ENCODE measurements around the gene ZFHX3.

The ZFHX3 gene

DNA sequence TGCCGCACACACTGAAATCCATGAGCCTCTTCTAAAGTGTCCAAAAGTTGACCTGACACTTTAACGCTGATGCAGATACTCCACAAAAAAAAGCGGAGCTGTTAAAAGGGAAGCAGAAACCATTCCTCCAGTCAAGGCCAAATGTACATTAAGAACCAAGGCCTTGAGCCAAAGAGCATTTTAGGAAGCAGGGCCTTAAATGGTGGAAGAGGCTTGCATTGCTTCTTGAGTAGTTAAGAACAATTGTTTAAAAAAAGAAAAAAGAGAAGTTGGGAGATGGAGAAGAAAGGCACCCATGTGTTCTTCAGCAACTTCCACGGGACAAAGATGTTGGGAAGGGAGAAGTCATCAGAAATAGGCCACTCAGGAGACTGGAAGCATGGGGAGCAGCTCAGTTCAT, 6.3 kb downstream of the ZFHX3 start:
- no peak for DNase-seq (ENCODE audit: low read depth, low spot score)

DNA sequence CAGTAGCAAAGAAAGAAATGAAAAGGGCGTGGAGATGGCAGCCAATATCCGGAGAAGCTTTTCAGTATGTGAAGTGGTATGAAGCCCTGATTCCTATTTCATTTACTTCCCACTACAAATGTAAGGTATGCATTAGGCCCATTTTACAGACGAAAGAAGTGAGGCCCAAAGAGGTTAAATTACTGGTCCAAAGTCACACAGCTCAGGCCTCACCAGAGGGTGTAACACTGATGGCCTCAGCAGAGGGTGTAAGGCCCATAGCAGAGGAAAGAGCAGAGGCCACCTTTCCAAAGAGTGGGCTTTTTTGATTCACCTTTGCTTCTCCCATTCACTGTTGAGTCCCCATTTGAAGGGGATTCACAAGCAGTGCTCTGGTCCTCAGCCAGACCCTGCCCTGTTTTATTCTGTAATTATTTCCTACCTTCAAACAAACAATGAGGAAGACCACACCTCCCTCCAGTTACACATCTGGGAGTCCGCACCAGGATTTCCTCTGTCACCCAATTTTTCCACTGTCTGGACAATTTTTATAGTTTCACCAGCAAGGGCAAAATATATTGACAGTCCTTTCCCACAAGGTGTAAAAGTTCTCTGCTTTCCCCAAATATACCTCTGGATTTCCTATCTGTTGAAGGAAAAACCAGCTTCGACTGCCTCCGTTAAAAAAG, 7.1 kb downstream of the ZFHX3 start:
- DNase-seq (ENCODE audit: low read depth, low spot score) = no peak

DNA sequence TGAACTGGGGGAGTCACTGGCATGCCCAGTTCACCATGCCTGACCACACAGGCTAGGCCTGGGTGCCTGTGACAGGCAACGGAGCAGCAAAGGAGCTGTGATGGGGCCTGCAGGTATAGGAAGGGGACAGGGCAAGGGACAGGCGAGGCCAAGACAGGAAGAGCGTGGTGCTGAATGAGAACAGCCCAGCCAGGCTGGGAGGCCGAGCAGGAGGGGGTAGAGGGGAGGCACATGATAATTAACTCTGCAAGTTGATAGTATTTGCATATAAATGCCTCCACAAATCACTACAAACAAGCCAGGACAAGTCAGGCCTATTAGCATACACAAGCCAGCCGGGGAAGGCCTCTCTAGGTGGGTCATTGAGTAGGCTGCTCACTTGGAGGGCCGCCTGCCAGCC, 7.8 kb downstream of the ZFHX3 start:
- peak; percentile 55 for DNase-seq (ENCODE audit: low read depth, low spot score)

DNA sequence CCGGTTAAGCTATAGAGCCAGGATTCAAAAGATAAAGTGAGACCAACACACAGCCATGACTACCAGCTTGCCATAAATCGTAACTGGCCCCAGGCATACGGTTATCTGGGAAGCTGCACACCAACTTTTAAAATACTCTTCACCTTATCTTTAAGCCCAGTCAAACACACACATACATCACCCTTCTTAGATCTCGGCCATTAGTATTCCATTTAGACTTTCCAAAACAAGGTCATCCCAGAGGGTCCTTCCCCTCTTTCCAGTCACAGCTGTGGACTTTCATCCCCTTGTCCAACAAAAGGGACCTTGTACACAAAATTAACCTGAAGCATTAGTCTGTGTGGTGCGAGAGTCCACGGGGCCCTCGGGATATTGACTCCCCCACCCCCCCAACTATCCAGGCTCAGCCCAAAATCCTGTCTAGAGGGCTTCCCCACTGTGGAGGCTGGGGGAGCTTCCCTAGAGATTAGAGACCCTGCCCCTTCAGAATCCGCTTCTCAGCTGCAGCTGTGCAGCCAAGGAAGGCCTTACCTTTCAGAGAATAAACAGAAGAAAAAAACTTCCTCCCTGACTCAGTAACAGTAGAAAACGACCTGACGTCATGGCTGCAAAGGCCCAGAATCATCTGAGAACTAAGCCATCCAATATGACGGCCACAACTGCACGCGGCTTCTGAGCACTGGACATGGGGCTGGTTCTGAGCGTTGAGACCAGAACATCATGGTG, 9.9 kb downstream of the ZFHX3 start:
- DNase-seq (ENCODE audit: low read depth, low spot score) = no peak

DNA sequence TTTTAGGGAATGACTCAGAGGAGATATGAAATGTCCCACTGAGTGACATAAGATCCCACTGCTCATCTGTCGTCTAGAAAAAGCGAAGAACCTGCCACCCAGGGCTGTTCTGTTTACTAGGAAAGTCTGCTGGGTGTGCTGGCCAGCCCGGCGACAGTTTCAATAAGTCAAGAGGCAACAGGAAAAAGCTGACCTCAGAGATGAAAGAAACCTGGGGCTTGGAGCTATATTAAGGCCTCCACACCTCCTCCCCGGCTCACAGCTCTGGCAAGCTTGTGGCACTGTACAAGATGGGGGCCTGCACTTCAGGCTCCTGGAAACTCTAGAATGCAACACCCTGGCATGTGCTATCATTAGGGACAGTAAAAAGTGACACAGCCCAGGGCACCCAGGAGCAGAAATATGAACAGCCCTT, 10.6 kb downstream of the ZFHX3 start:
- DNase-seq (ENCODE audit: low read depth, low spot score) = no peak

DNA sequence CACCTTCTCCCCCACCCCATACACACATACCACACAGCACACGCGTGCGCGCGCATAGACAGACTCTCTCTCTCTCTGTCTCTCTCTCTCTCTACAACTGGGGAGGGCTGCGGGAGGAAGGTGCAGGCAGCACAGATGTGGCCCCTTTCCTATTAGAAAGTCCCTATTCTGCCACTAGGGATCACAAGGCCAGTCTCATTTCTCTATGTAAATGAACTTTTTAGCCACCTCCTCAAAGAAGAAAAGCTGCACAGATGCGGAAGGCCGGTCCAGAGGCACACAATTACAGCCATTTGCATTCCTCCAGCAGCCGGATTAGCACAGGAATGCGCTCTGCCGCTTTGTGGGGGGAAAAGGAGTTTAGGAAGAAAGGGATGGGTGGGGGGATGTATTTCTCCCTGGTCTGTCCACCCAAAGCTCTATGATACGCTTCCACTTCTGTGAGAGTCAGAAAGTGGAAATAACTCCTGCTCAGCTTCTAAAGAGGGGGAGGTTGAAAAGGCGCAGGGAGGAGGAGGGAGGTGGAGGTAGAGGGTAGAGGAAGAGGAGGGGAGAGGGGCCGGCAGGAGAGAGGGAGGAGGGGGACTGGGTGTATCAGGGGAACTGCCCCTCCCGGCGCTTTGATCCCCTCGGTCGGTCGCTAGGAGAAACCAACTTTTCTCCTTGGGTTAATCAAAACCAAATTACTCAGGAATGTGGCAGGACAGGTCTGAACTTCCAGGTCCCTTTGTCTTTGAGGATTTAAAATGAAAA, 11.7 kb downstream of the ZFHX3 start:
- peak; percentile 77 for DNase-seq (ENCODE audit: low read depth, low spot score)

DNA sequence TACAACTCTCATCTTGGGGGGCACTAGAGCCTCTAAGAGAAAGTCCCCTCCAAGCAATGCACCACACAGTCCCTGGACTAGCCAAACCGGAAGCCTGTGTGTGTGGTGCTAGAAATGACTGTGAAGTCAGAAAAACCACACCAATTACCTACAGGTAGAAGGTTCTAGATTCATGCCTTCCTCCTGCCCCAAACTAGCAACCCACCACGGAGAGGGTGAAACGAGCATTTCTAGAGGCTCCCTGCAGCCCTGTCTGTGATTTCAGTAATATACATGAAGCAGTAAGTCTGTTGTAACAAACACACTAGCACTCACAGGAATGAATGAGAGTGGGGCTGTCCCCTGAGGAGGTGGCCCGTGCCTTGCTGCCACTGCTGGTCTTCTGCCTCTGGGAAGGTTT, 13.6 kb downstream of the ZFHX3 start:
- no peak for DNase-seq (ENCODE audit: low read depth, low spot score)

DNA sequence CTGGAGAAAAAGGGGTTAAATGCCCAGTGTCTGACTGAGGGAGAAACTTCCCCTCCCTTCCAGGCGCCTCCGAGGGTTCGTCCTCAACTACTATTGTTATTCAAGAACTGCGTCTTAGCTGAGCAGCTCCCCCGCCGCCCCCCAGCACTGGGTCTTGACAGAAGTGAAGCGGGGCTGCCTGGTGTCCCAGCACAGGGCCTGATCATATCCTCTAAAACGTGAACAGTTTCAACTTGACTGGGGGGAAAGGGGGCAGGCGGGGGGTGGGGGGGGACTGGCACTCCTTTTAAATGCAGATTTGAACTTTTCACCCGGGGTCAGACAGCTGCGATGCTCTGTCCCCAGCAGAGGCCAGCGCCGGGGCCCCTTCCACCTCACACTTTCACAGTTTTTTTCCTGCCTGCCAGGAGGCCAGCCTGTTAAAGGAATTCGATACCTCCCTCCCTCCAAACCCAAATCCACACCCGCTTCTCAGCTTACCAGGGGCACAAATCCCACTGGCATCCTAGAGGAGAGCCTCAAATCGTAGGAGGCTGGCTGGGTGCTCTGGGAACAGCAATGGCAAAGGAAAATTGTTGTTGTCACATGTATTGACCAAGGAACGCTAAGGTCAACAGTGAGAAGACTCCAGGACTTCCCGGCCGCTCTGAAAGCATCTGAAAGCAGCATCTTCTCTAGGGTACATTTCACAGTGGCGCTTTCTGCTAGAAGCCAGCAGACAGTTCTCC, 14.5 kb downstream of the ZFHX3 start:
- DNase-seq (ENCODE audit: low read depth, low spot score) = no peak

DNA sequence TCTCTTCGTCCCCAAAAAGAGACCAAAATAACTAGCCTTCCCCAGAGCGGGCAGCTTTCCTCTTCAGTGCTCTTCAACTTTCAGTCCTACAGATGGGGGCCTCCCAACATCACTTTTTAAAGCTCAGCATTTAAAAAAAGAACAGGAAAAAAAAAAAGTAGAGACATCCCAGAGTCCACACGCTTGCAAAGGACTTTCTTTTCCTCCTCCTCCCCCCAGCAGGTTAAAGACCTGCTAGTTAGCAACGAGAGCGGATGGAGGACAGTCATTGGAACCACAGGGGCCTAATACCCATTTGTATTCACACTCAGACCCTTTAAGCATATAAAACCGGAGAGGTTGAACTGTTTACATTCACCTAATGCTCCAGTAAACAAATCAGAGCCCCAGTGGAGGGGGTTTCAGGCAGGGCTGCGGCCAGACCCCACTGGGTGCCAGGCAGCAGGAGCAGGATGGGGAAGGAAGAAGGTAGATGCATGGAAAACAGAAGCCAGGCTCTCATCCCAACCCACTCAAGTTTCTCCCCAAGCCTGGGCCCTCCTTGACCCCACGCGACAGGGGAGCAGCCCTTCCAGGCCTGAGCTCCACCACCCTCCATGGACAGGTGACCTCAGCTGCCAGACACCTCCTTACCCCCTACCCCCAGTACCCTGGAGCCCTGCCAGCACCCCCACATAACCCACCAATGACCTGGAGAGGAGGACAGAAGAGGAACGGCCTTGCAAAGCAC, 15.2 kb downstream of the ZFHX3 start:
- no peak for DNase-seq (ENCODE audit: low read depth, low spot score)

DNA sequence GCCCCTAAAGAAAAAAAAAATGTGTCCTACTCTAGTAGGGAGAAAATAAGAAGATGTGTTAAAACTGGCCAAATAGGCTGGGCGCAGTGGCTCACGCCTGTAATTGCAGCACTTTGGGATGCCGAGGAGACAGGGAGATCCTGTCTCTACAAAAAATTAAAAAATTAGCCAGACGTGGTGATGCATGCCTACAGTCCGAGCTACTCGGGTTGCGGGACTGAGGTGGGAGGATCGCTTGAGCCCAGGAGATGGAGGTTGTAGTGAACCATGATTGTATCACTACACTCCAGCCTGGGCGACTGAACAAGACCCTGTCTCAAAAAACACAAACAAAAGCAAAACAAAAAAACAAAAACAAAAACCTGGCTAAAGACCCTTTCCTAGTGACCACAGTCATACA, 15.9 kb downstream of the ZFHX3 start:
- DNase-seq (ENCODE audit: low read depth, low spot score) = no peak

DNA sequence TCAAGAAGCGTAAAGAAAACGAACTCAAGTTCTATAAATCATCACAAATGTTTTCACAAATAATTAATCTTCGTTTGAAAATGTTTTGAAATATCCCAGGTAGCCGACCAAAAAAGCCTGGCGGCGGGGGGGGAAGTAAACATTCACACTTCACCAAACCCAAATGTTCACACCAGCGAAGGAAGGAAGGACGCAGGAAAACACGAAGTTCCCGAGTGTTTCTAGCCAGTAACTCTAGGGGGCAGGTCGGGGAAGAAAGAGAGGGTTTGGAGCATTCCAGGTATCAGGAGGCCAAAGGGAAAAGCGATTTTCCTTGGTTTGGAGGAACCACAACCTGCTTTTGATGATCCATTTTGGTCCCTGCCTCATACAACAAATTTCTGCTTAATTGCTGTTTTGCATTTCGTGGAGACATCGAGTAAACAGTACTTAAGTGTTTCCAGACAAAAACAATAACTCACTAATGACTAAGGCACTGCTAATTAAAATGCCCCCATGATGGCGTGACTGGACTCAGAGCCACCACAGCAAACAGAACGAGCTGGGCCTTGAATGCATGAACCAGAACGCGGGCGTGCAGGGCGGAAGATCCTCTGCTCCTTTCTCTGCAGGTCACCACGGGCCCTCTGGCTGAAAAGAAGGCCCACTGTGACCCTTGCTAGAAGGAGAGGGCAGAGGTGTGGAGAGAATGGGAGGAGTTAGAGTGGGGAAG, 16.6 kb downstream of the ZFHX3 start:
- DNase-seq (ENCODE audit: low read depth, low spot score) = peak; percentile 50

DNA sequence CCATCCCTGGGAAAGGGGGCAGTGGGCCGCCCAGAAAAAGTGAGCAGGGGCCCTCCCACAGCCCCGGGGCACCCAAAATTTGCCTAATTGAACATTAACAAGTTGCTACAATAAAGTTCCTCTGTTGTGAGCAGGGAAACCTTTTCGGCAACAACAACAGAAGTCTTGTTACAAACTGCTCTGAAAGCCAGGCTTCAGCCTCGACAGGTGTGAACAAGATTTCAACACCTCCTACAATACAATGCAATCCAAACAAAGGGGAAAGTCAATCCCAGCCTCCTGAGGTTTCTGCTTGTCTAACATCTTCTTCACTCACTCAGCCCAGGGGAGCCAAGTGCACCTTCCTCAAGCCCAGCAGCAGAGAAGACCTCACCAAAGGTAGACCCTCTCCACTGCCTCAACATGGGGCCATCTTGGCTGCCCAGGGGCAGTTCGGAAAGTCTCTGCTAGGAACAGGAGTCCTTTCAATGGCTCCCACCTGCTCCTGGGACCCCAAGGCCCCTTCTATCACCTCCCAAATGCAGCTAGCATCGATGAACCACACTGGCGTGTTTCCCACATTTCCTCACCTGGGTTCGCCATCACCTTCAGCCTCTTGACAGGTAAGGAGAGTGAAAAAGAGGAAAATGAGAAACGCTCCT, 19.1 kb downstream of the ZFHX3 start:
- no peak for DNase-seq (ENCODE audit: low read depth, low spot score)

DNA sequence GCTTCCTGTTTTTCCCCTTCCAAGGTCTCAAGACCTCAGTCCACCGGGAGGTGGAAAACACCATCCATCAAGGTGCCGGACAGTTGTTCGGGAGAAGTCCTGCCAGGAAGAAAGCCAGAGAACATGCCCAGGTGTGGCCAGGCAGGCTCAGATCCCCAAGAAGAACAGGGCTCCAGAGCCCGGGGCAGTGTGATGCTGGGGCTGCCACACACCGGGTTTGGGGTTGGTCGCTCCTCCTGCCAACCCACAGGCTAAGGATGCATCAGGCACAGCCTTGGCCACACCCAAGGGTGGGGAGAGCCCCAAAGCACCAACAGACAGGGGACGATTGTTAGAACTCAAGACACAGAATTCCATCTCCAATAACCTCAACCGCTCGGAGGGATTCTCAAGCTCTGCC, 19.7 kb downstream of the ZFHX3 start:
- no peak for DNase-seq (ENCODE audit: low read depth, low spot score)

DNA sequence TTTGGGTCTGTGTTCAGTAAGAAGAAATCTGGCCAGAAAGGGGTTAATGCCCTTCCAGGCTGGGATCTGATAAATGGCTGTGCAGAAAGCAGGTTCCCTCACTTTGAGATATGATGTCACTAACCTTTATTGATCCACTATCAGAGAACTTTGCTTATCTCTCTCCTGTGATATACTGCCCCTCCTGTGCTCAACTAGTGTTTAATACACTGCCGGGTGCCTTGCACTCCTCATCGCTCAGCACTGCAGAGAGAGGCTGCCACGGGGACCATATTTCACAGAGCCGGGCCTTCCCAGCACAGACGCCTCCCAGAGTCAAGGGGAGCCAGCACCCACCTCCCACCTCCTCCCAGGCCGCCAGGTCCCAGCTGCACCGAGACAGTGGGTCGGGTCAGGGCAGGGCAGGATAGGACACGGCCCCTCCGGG, 20.2 kb downstream of the ZFHX3 start:
- no peak for DNase-seq (ENCODE audit: low read depth, low spot score)

DNA sequence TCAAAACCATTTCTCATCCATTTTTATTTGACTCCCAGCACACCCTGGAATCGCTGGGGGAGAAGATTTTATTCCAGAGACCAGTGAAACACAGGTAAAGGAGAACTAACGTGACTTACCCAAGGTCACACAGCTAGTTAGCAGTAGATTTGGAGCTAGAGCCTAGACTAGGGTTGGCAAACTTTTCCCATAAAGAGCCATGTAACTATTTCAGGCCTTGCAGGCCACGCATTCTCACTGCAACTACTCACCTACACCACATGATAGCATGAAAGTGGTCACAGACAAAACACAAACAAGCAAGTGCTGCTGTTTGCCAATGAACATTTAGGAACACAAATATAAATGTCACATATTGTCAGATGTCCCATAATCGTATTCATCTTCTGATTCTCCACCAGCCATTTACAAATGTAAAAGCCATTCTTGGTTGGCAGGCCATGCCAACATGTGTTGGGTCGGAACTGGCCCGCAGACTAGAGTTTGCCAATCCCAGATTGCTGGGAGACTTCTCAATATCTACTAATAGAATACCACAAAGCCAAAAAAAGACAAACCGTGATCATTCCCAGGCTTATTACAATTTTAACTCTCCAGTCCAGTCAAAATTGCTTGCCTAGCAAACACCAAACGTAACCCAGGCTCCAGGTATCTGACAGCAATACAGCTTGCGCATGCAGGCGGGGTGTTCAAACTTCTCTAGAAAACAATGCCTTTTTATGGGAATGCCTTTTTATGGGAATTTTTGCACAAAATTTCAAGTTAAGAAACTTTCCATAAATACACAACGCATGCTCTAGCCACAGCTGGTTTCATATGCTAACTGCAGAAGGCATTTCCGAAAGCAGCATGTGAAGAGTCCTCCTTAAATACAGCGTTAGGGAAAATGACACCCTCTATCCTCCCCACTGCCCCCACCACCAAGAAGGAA, 20.9 kb downstream of the ZFHX3 start:
- DNase-seq (ENCODE audit: low read depth, low spot score) = no peak

DNA sequence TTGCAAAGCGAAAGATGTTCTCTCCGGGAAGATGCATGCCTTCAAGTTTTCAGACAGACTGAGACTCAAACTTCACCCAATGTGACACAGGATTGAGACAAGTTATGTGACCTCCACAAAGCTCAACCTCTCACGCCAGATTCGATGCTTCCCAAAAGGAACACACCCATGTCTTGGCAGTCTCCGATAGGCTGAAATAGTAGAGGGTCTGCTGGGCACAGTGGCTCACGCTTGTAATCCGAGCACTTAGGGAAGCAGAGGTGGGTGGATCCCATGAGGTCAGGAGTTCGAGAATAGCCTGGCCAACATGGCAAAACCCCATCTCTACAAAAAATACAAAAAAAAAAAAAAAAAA, 22.1 kb downstream of the ZFHX3 start:
- DNase-seq (ENCODE audit: low read depth, low spot score) = no peak

DNA sequence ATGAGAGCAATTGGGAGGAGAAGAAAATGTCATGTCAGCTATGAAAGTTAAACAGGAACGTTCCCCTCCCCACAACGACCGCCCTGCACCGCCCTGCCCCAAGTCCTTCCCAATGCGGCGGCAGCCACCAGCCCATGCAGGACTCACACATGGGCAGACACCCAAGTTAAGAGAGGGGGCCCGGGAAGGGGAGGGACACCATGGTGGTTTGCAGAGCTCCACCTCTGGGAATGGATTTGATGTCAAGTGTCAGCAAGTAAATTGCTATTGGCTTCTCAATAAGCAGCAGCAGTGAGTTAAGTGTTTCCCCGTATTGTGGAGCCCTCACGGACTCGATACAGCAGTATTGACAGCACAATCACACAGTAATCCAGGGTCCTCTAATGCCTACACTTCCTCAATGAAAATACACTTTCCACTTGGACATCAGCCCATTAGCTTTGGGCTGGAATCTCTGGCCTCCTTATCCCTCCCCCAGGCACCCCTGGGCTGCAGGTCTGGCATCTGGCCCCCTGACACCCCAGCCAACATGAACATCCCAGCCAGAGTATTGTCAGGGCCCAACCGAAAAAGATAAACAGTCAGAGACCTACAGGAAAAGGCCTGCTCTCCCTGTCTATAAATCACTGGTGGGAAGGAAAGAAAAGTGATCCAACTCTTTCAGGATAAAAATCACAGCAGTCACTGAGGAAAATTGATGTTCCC, 22.6 kb downstream of the ZFHX3 start:
- DNase-seq (ENCODE audit: low read depth, low spot score) = peak; percentile 57

DNA sequence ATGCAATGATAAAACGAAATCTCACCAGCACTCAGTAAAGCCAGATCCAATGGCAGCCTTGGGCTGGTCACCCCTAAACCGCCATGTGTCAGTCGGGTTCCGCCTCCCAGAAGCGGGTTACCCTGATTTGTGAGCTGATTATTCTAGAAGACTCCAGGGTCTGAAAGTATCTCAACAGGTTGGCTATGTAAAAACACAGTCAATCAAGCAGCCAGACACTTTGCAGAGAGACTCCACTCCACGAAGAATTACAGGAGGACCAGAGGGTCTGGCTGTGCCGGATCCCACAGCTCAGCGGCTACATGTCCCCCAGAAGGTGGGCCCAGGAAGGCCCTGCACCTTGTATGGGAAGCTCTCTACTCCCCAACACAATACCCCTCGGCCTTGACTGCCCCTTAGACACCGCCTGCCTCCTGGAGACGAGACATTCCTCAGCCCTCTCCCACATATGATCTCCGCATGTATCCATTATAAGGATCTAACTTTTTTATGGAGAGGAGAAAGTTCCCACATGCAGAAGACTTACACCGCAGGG, 23.3 kb downstream of the ZFHX3 start:
- no peak for DNase-seq (ENCODE audit: low read depth, low spot score)

Measured in astrocyte of the hippocampus (primary cell).